SIG-M5 treated with dmso at 0.1 percent for 504 hours (cell line): ENCODE measurements around the gene NDUFB4.

Experiments
- DNase-seq: peaks from one replicate; lab custom pipeline; 2025; ENCODE audit not compliant: unreplicated experiment; lab: John Stamatoyannopoulos, UW

The NDUFB4 gene

GRCh38 chr3:120596116-120596852 is at the start of gene NDUFB4:
Gene NDUFB4 (plus strand): TSS chr3:120596336. CDS start chr3:120596360, 24 bp downstream.
- peak; percentile 99 for DNase-seq

- no peak for DNase-seq
These were observed 45.6 kb upstream of the NDUFB4 start for GRCh38 chr3:120550546-120550945.

- DNase-seq = no peak
These were observed 43.7 kb upstream of the NDUFB4 start for GRCh38 chr3:120552184-120553172.

GRCh38 chr3:120554812-120555606 is 41.1 kb upstream of the NDUFB4 start:
- DNase-seq = no peak

- DNase-seq = no peak
These were observed 40.3 kb upstream of the NDUFB4 start for GRCh38 chr3:120555657-120556509.

GRCh38 chr3:120557115-120557514 is 39.0 kb upstream of the NDUFB4 start:
- DNase-seq = no peak

GRCh38 chr3:120558771-120559241 is 37.3 kb upstream of the NDUFB4 start:
- DNase-seq = peak; percentile 91

GRCh38 chr3:120559242-120560061 is 36.7 kb upstream of the NDUFB4 start:
- peak; percentile 87 for DNase-seq

GRCh38 chr3:120560304-120561250 is 35.6 kb upstream of the NDUFB4 start:
- no peak for DNase-seq

GRCh38 chr3:120561251-120562045 is 34.7 kb upstream of the NDUFB4 start:
- DNase-seq = peak; percentile 62

GRCh38 chr3:120563356-120564022 is 32.6 kb upstream of the NDUFB4 start:
- no peak for DNase-seq

GRCh38 chr3:120566243-120566975 is 29.7 kb upstream of the NDUFB4 start:
- DNase-seq = no peak

- peak; percentile 64 for DNase-seq
These were observed 28.6 kb upstream of the NDUFB4 start for GRCh38 chr3:120567370-120568201.

- DNase-seq = no peak
These were observed 28.0 kb upstream of the NDUFB4 start for GRCh38 chr3:120568202-120568531.

GRCh38 chr3:120568598-120568997 is 27.5 kb upstream of the NDUFB4 start:
- DNase-seq = no peak
